Embryonic facial prominence (tissue), 1 donor: ENCODE results near the gene SH3PXD2A.
A peak's percentile ranks its signal among the peaks of the same experiment; 100 is the strongest.

ENCODE experiments used
- DNase-seq: peaks from one replicate; pipeline ENCODE4 v3.0.0-alpha.2; 2016; ENCODE audit errors: extremely low spot score

The SH3PXD2A gene

DNA sequence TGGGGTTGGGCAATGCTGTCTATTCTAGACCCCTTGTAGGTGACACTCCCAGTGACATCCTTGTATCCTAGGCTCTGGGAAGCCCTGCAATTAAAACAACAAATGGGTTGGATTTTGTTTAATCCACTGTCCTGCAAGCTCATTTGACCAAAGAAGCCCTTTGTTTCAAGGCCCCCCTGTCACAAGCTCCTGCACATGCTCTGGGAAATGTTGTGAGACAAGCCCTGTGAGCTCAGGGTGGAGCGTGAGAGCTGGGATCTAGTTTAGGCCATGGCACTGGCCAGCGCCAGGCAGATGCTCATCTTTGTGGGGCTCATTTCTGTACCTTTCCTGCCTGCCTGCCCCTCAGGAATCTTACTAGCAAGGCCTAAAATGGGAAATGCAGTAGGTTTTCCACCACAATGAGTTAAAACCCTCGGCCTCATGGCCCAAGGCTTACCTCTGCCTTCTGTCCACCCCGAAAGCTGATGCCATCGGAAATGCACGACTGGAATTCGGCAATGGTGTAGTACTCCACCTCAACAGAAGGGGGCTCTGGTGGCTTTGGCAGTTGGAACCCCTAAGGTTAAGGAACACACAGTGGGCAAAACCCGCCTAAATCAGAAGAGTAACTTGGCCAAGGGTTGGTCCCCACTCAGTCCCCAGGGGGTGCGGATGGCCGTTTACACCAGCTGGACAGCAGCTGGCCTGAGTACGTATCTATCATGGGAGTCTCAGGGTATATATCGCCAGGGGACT, 249.8 kb downstream of the SH3PXD2A start:
- DNase-seq, result no peak

DNA sequence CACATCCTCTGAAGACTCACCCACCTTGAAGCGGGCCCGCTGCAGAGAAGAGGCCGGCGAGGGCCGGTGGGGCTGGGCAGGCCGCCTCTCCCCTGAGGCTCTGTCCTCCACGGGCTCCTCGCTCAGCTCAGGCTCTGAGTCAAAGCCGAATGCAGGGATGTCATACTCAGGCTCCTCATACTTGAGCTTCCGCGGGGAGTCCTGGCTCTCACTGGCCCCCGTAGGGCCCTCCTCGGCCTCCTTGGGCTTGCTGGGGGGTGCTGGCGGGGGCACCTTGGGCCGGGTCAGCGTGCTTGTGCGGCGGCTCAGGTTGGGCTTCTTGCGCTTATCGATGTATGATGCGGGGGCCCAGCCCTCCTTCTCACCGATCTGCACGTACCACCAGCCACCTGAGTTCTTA, 252.0 kb downstream of the SH3PXD2A start:
- DNase-seq, result no peak

DNA sequence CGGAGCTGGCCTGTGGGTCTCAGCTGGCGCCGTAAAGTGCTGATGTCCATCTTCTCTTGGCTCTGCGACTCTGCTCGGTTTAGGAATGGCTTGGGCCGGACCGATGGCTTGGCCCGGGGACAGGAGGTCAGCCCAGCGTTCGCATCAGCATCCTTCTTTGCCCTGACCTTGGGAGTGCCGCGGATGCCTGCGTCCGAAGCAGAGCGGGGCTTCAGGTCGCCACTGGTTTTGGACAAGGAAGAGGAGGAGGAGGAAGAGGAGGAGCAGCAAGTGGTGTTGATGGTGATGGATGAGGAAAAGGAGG, 252.6 kb downstream of the SH3PXD2A start:
- DNase-seq, result no peak

DNA sequence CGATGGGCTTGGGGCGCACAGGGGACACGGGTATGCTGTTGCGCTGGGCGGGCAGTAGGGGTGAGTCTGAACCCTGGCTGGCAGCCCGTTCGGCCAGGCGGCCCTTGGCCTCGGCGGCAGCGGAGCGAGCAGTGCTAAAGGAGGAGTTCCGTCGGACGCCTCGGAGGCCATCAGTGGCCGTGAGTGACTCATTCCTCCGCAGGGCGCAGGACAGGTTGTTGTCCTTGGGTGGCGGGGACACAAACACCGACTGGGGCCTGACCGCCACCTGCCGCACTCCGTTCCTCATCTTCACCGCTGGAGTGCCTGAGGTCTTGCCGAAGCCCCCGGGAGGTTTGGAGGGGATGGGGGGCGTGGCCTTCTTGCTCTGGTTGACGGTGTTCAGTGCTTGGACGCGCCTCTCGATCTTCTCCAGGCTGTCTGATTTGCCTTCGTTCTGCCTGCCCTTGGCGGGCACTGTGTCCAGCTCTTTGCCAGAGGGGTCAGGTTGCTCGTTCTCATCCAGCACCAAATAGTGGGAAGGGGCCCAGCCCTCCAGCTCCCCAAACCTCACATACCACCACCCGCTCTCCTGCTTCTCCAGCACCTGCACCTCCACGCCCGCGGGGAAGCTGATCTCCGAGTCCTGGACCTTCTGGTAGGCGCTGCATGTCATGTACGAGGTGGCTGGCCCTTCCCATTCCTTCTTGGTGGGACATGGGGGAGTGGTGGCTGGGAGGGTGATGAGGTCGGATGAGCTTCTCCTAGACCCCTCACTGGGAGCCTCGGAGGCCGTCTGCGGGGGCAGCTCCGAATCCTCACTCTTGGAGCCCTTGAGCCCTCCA, 253.1 kb downstream of the SH3PXD2A start:
- no peak for DNase-seq

DNA sequence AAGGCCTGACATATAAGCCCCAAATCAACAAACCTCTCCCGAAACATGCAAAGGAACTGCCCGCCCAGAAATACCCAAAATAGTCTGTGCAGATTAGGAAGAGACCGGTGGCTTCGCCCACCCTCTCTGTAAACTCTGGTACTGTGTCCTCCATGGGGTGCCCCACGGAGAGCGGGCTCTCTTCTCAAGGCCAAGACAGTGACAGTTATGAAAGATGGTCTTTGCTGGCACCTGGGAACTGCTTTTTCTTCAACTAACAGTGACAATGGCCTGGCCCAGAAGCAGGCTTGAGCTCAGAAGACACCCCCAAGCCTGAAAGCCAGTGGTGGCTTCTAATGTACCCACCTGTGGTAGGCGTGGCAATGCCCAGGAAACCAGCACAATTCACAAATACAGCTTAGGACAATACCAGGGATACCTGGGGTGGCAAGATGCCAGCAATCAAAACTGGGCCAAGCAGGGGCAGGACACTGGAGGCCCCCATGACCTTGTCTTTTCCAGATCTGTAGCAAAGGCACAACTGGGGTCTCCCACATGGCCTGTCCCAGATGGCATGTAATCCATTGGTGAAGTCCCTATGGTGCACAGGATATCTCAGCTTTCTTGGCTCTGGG, 254.3 kb downstream of the SH3PXD2A start:
- no peak for DNase-seq

DNA sequence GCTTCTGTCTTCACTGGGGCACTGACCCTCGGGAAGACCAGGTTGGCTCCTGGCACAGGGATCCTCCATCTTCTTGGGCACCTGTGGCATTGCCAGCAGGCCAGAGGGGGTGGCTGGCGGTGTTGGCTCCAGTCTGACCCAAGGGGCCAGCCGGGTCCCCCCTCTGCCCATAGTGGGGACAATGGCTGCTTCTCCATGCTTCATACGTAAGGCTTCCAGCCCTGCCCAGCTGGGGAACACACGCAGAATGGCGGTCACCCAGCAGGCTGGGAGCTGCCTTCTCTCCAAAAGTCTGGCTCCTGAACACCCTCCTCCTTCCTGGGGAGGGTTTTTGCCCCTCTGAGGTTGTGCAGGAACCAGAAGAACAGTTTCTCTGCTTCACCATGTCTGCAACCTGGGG, 255.1 kb downstream of the SH3PXD2A start:
- DNase-seq, result no peak

DNA sequence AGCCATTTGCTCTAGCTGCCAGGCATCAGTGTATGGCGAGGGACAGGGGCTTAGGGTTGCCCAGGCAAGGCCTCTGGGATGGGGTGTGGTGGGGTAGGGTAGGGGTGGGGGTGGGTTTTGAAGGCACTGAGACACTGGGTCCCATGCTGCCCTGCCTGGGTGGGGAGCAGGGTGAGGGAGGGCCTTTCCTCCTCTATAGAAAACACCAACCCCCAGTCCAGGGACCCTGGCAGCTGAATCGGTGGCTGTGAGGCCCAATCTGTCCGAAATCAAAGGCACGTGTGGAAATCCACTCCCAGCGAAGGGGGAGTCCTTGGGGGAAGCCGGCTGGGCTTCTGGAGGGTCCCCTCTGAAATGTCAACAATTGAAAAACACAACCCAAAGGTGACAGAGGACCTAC, 255.5 kb downstream of the SH3PXD2A start:
- no peak for DNase-seq

DNA sequence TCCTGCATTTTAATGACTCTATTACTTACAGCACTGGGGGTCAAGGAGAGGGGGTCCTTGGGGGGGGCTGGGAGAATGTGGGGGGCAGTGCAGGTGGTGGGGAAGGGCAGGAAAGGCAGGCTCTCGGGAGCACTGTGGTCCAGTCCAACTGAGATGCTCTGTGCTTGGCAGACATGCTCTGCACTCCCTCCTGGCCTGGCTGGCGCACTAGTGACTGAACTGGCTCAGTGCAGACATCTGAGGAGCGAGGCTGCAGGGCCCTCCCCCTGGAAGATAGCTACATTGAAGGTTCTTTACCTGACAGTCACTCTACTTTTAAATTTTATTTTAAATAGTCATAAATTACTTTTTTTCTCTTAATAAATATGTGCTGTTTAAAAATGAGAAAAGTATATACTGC, 256.2 kb downstream of the SH3PXD2A start:
- no peak for DNase-seq

DNA sequence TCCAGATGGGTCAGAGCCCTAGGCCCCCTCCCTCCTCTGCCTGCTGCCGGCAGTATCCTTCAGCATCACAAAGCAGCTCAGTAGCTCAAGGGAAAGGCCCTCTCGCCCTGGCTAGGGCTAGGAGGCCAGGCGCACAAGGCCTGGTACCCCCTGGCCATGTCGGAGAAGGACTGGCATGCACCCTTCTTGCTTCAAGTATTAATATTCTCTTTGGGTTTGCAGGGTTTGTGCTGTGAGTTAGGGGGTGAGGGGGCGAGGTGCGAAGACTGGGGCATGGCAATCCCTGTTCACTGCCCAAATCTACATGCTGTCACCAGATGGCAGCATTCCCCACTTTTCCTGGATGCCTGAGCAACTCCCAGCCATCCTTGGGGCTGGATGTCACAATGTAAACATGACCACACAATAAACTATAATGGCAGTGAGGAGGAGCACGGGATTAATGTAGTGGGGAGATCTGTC, 256.7 kb downstream of the SH3PXD2A start:
- DNase-seq, result peak; percentile 27

DNA sequence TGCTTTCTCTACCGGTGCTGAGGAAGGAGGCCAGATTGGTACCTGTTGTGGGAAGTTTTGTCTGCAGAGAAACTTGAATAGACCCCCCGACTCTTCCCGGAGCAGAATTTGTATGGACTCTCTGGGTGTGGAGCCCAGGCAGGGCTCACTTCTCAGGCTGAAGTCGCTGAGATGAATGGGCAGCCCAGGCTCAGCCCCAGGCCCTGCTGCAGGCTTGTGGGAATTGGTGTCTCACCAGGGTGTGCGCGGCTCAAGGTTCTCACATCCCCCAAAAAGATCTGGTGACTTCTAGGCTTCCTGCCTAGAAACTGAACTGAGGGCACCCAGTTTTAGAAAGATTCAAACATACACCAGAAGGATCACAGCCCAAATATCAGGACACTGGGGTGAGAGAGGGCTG, 258.4 kb downstream of the SH3PXD2A start:
- DNase-seq, result no peak

DNA sequence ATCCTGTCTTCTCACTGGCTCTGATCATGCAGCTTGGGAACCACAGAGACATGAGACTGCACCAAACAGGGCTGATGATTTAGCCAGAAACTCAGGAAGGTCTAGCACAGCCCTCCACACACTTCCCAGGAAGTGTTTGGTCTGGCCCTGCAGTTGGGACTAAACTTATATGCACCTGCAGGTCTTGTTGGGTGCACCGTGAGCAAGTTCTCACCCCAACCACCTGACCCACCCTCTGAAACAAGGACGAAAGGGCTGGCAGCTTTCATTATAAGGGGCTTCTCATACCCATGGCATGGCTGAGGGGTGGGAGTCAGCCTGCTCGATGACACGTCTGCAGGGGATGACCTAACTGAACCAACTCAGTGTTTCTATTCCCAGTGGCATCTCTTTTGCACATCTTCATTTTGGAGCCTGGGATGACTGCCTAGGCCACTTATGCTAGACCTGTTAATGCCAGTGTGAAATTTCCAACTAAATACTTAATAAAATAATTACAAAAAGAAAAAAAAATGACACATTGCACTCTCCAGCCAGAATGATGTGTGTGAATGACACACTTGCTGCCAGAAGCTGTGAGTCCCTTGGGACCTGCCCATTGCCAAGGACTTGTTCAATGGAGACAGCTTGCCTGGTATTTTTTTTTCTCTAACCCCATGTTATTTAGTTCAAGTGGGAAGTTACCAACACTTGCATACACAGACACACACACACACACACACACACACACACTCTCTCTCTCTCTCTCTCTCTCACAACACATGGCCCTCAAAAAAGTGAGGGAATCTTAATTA, 259.2 kb downstream of the SH3PXD2A start:
- no peak for DNase-seq

DNA sequence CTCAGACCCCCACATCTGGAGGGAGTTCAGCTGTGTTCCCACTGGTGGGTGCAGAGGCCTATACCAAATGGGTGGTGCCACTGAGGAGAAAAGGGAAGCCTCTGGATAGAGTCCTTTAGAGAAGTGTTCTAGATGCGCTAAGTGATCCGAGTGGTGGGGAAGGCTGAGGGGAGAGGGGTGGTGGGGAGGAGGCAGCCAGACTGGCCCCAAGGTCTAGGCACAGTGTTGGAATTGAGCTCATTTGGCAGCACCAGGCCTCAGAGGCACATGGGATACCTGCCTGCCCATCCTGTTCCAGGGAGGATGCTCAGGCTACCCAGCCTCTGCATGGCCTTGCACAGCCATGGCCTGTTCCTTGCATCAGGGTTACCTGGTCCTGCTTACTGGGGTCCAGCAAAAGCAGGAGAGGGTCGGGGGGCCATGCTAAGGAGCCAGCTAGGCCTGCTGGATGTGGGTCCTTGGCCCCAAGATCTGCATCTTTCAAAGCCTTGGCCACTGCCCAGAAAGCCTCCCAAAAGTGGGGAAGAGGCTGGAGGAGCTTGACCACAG, 262.3 kb downstream of the SH3PXD2A start:
- DNase-seq, result no peak

DNA sequence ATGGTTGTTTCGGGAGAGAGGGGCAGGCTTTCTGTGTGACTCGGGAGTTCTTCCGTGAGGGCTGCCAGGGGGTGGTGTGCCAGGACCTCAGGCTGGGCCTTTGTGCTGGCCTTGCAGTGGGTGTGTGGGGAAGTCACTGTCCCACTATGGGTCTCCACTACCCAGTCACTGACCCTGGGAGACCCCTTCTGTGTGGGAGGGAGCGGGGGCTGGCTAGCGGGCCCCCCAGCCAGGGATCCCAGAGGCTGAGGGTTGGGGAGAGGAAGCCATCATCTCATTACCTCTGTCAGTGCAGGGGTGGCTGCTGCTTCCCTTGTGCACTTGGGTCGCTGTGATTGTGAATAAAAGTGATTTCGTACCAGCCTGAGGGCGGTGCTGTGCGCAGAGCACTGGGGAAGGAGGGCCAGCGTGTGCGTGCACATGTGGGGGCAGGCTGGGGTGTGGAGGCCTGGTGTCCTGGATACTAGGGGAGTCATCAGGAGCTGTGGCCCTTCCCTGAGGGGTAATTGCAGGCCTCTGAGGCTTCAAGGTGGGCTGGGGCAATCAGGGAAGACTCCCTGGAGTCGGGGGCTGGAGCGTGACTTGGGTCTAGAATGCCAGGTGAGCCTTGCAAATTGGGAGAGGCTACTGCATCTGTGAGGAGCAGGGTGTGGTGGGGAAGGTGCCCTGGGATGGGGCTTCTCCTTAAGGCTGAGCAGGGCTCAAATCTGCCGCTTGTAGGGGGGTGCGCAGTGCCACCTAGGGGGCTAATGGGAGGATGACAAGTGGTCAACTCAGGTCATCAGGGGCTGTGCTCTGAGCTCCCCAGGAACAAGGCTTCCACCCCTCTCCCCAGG, 263.0 kb downstream of the SH3PXD2A start:
- DNase-seq, result no peak

DNA sequence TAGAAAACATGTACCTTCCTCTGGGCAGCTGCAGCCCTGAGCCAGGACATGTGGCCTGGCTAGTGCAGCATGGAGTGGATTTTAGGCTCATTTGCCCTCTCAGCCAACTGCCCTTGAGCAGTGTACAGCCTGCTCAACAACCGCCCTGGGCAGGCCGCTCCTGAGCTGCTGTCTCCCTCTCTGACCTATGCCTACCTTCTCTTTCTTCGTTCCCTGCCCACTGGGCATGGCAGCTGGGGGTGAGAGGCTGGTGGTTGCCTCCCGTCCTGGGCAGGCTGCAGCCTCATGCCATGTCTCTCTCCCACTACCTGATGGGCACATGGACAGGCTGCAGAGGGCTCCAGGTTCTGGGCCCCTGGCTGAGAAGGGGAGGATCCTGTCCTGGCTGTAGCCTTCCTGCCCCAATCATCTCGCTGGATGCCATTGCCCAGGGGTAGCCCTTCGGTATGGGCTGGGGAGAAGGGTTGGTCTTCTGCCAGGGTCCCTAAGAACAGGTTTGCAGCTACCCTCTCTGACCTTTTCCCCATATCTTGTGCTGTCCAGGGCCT, 264.6 kb downstream of the SH3PXD2A start:
- no peak for DNase-seq

DNA sequence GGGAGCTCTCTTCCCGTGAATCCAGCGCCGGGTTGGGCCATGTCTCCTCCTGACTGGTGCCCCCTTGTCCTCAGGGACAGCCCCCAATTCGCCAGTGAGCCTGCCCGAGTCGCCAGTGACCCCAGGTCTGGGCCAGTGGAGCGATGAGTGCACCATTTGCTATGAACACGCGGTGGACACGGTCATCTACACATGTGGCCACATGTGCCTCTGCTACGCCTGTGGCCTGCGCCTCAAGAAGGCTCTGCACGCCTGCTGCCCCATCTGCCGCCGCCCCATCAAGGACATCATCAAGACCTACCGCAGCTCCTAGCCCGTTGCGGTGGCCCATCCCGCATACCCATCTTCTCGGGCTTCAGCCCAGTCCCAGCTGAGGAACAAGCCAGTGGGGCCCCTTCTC, 265.3 kb downstream of the SH3PXD2A start:
- DNase-seq, result no peak

DNA sequence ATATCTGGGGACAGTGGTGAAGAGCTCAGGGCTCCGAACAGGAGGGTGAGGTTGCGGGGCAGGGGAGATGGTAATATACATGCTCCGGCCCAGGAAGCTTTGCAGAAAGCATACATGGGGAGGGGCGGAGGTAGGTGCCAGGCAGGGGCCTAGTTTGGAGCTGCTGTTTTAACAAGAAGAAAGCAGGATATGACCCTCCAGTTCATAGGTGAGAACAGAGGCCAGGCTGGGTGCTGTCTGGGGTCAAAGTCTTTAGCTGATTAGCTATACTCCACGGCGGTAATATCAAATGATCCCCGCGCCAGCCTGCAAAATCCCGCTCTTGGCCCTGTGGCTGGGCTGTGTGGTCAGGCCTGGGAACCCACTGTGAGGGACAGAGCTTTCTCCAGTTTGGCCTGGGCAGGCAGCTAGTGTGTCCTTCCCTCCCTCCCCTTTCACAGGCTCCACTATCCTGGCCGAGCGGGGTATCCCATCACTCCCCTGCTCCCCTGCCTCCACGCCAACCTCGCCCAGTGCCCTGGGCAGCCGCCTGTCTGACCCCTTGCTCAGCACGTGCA, 266.2 kb downstream of the SH3PXD2A start:
- DNase-seq, result no peak

DNA sequence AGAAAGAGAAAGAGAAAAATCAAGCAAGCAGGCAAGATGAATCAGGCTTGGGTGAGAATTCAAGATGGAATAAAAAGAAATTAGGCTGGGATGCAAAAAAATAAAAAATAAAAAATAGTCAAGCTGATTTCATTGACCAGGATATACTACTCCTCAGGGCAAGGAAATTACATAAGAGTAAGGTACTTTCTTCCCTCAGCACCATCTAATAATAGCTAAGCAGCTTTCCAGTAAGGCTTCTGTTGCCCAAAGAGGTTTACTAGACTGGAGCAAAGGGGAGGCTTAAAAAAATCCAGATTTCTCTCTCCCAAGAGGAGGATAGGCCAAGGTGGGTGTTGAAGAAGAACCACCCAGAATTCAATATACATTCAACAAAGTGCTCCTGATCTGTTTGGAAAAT, 268.3 kb downstream of the SH3PXD2A start:
- no peak for DNase-seq

DNA sequence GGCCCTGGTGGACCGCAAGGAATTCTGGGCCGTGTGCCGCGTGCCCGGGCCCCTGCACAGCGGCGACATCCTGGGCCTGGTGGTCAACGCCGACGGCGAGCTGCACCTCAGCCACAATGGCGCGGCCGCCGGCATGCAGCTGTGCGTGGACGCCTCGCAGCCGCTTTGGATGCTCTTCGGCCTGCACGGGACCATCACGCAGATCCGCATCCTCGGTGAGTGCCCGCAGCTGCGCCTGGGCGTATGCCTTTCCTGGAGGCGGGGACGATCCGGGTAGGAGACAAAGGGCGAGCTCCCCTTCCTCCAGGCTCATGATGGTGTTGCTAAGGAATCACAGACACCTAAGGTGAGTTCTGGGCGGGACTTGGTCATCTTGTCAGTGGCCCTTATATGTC, 270.4 kb downstream of the SH3PXD2A start:
- DNase-seq, result no peak

DNA sequence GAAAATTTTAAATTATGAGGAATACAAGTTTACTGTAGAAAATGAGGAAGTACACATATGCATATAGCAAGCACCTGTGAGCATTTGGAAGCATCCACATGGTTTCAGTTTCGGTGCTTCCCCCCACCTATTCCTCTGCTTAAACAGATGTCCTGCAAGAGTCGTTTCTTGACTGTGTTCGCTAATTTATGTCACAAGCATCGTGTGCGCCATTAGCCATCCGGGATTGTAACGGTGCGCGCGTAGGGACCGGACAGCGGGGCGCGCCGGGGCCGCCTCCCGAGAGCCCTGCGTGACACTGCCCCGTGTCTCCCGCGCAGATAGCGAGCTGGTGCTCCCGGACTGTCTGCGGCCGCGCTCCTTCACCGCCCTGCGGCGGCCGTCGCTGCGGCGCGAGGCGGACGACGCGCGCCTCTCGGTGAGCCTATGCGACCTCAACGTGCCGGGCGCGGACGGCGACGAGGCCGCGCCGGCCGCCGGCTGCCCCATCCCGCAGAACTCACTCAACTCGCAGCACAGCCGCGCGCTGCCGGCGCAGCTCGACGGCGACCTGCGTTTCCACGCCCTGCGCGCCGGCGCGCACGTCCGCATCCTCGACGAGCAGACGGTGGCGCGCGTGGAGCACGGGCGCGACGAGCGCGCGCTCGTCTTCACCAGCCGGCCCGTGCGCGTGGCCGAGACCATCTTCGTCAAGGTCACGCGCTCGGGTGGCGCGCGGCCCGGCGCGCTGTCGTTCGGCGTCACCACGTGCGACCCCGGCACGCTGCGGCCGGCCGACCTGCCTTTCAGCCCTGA, 271.0 kb downstream of the SH3PXD2A start:
- DNase-seq, result no peak

DNA sequence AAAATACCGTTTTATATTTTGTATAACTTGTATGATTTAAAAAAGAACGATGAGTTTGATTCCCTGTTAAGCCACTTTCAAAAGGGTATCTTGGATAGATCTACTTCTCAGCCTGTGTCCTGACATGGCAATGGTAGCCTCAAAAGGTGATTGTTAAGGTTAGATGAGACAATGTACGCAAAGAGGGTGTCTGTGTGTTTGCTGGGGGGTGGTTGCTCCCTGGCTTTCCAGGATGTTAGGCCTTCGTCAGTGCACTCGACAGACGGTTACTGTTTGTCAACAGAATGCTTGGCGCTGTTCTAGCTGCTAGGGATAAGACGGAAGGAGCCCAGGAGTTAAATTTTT, 271.5 kb downstream of the SH3PXD2A start:
- DNase-seq, result no peak
